H1 (cell line): Measurements from ENCODE around the gene ACSF3. TPM values are rescaled to one million over a fixed set of nuclear protein-coding genes. Genes with fewer than 3 reads are reported as not detected.

Experiments used
- CTCF ChIA-PET: fragments of 300-600 bp; sonication (Branson Sonifier 250); formaldehyde crosslinking; loops from one replicate; lab custom pipeline; 2021; ENCODE audit not compliant: partially characterized antibody; lab: Charles Lee
- POLR2A ChIA-PET: fragments of 300-600 bp; sonication (Branson Sonifier 250); formaldehyde crosslinking; loops from one replicate; lab custom pipeline; 2021; ENCODE audit warnings: inconsistent platforms; ENCODE audit not compliant: partially characterized antibody; lab: Charles Lee
- DNase-seq, 2 experiments: peaks; one replicate each; pipeline versions ENCODE4 v3.0.0 to v3.0.0-alpha.2; 2010 to 2022; ENCODE audit warnings: low spot score in 2 of 2, low read depth in 1 of 2, mixed read lengths in 1 of 2
- FAIRE-seq: peaks from 2 replicates; lab custom pipeline; 2011; peaks lifted over from hg19 to GRCh38; lab: Jason Lieb, UNC
- H2AFZ ChIP-seq: 2 replicates; pipeline ENCODE4 v1.8.1; 2012; ENCODE audit warnings: low read length, inconsistent platforms
- H2AK5ac ChIP-seq: 2 replicates; pipeline ENCODE4 v1.6.1; 2013; ENCODE audit warnings: low read depth, low read length
- H2BK120ac ChIP-seq: replicated peaks from 2 replicates; pipeline ENCODE3; 2013; ENCODE audit warnings: low read depth, low read length, inconsistent platforms
- H2BK12ac ChIP-seq: 2 replicates; pipeline ENCODE4 v1.6.1; 2013; ENCODE audit warnings: low read depth, low read length
- H2BK15ac ChIP-seq: 2 replicates; pipeline ENCODE4 v1.6.1; 2013; ENCODE audit warnings: low read length
- H2BK20ac ChIP-seq: 2 replicates; pipeline ENCODE4 v1.6.1; 2013; ENCODE audit warnings: low read length
- H2BK5ac ChIP-seq: 2 replicates; pipeline ENCODE4 v1.6.1; 2013; ENCODE audit warnings: low read depth, low read length
- H3K14ac ChIP-seq: 2 replicates; pipeline ENCODE4 v1.6.1; 2013; ENCODE audit warnings: inconsistent platforms; ENCODE audit not compliant: insufficient read length
- H3K18ac ChIP-seq: 2 replicates; pipeline ENCODE4 v1.6.1; 2013; ENCODE audit warnings: low read length; ENCODE audit errors: extremely low read depth
- H3K23ac ChIP-seq: 2 replicates; pipeline ENCODE4 v1.6.1; 2013; ENCODE audit warnings: inconsistent platforms; ENCODE audit not compliant: insufficient read length
- H3K23me2 ChIP-seq: 2 replicates; pipeline ENCODE4 v1.6.1; 2013; ENCODE audit warnings: low read depth, low read length
- H3K27ac ChIP-seq: 2 replicates; pipeline ENCODE4 v1.6.1; 2011; ENCODE audit warnings: low read depth, low read length, inconsistent platforms
- H3K27me3 ChIP-seq, 4 experiments: replicated peaks in 1 of 4; 1 replicate in 1 of 4; 2 replicates in 3 of 4; pipeline versions ENCODE4 v1.6.1 to v1.8.1; 2011 to 2013; ENCODE audit warnings: low read length in 3 of 4, mild to moderate bottlenecking in 3 of 4, inconsistent platforms in 2 of 4, mixed read lengths in 2 of 4, moderate library complexity in 1 of 4; ENCODE audit not compliant: control insufficient read depth in 3 of 4, insufficient read depth in 3 of 4; ENCODE audit errors: extremely low read depth in 1 of 4
- H3K36me3 ChIP-seq, 4 experiments: 2 replicates each; pipeline versions ENCODE4 v1.6.1 to v1.8.1; 2011 to 2013; ENCODE audit warnings: mild to moderate bottlenecking in 4 of 4, low read length in 3 of 4, moderate library complexity in 2 of 4, control low read depth in 1 of 4, inconsistent platforms in 1 of 4; ENCODE audit not compliant: insufficient read depth in 4 of 4, control insufficient read depth in 2 of 4
- H3K4ac ChIP-seq: replicated peaks from 2 replicates; pipeline ENCODE3; 2013; ENCODE audit warnings: low read length, low read depth, mixed read lengths, inconsistent platforms; ENCODE audit not compliant: insufficient read length
- H3K4me1 ChIP-seq, 4 experiments: replicated peaks in 1 of 4; 1 replicate in 1 of 4; 2 replicates in 3 of 4; pipeline versions ENCODE4 v1.6.1 to v1.8.1; 2011 to 2013; ENCODE audit warnings: low read length in 3 of 4, inconsistent platforms in 2 of 4, mixed read lengths in 1 of 4; ENCODE audit not compliant: insufficient read depth in 4 of 4, control insufficient read depth in 3 of 4
- H3K4me2 ChIP-seq, 2 experiments: 2 replicates each; pipeline versions ENCODE4 v1.6.1 to v1.8.1; 2011 to 2013; ENCODE audit warnings: low read depth in 2 of 2, low read length in 2 of 2, control low read depth in 1 of 2, inconsistent platforms in 1 of 2, mild to moderate bottlenecking in 1 of 2; ENCODE audit not compliant: insufficient read depth in 1 of 2
- H3K4me3 ChIP-seq, 4 experiments: fragments of 200-600, 300-600 bp in 1 of 4; sonication (generic), shearing (Covaris generic), sonication (Bioruptor Twin) in 1 of 4; 2 replicates each; pipeline versions ENCODE4 v1.5.1 to v1.8.1; 2011 to 2016; ENCODE audit warnings: low read length in 4 of 4, low read depth in 3 of 4, control low read depth in 2 of 4, inconsistent platforms in 2 of 4, mild to moderate bottlenecking in 2 of 4, mixed read lengths in 1 of 4, moderate library complexity in 1 of 4; ENCODE audit not compliant: insufficient read depth in 2 of 4; ENCODE audit errors: extremely low read depth in 1 of 4
- H3K56ac ChIP-seq: replicated peaks from 2 replicates; pipeline ENCODE3; 2013; ENCODE audit warnings: low read depth, mild to moderate bottlenecking, mixed read lengths, low read length, inconsistent platforms; ENCODE audit not compliant: insufficient read length
- H3K79me1 ChIP-seq: 2 replicates; pipeline ENCODE4 v1.6.1; 2013; ENCODE audit warnings: low read depth, low read length, control low read depth
- H3K79me2 ChIP-seq, 2 experiments: 2 replicates each; pipeline versions ENCODE4 v1.6.1 to v1.8.1; 2012 to 2013; ENCODE audit warnings: low read length in 2 of 2, mild to moderate bottlenecking in 2 of 2, inconsistent platforms in 1 of 2; ENCODE audit not compliant: insufficient read depth in 2 of 2, control insufficient read depth in 1 of 2
- H3K9ac ChIP-seq, 4 experiments: replicated peaks in 1 of 4; 1 replicate in 1 of 4; 2 replicates in 3 of 4; pipeline versions ENCODE4 v1.6.1 to v1.8.1; 2011 to 2013; ENCODE audit warnings: low read depth in 3 of 4, low read length in 3 of 4, control low read depth in 2 of 4, mild to moderate bottlenecking in 2 of 4, moderate library complexity in 2 of 4, inconsistent platforms in 1 of 4; ENCODE audit errors: extremely low read depth in 1 of 4
- H3K9me3 ChIP-seq, 2 experiments: 2 replicates each; pipeline versions ENCODE4 v1.6.1 to v1.8.1; 2012 to 2013; ENCODE audit warnings: mild to moderate bottlenecking in 2 of 2, moderate library complexity in 2 of 2, control low read depth in 1 of 2, inconsistent platforms in 1 of 2, low read depth in 1 of 2, low read length in 1 of 2, mixed read lengths in 1 of 2; ENCODE audit not compliant: insufficient read depth in 2 of 2
- H4K20me1 ChIP-seq, 2 experiments: replicated peaks in 1 of 2; 2 replicates each; pipeline versions ENCODE3 to v1.8.1; 2011 to 2013; ENCODE audit warnings: inconsistent platforms in 2 of 2, low read length in 2 of 2, mild to moderate bottlenecking in 1 of 2; ENCODE audit not compliant: insufficient read depth in 2 of 2, control insufficient read depth in 1 of 2
- H4K5ac ChIP-seq: 2 replicates; pipeline ENCODE4 v1.6.1; 2013; ENCODE audit warnings: low read length, low read depth, mixed read lengths, inconsistent platforms; ENCODE audit not compliant: insufficient read length
- H4K8ac ChIP-seq: 2 replicates; pipeline ENCODE4 v1.8.0; 2013; ENCODE audit warnings: mild to moderate bottlenecking, moderate library complexity, low read length, inconsistent platforms; ENCODE audit not compliant: insufficient read depth; ENCODE audit errors: extremely low read depth
- H4K91ac ChIP-seq: replicated peaks from 2 replicates; pipeline ENCODE3; 2013; ENCODE audit warnings: low read length, mixed read lengths, inconsistent platforms; ENCODE audit not compliant: insufficient read length
- CBX5 ChIP-seq: fragments of 300-800, 300-1000 bp; sonication (generic); IDR thresholded peaks from 2 replicates; pipeline ENCODE4 v1.7.1; 2016; ENCODE audit warnings: antibody characterized with exemption, low read length, low read depth
- CHD1 ChIP-seq: IDR thresholded peaks from 2 replicates; pipeline ENCODE4 v1.6.1; 2012; ENCODE audit warnings: low read depth, low read length, improper control_type of control experiment
- FOSL1 ChIP-seq: IDR thresholded peaks from 2 replicates; pipeline ENCODE4 v1.6.1; 2011; ENCODE audit warnings: mild to moderate bottlenecking, low read depth, low read length, moderate library complexity; ENCODE audit not compliant: insufficient read depth
- JUN ChIP-seq: IDR thresholded peaks from 2 replicates; pipeline ENCODE4 v1.6.1; 2011; ENCODE audit warnings: low read depth, mild to moderate bottlenecking, improper control_type of control experiment, low read length
- KDM4A ChIP-seq: IDR thresholded peaks from one replicate; pipeline ENCODE4 v1.7.1; 2012; ENCODE audit warnings: low read depth, mild to moderate bottlenecking, moderate library complexity, low read length, inconsistent platforms; ENCODE audit not compliant: severe bottlenecking
- NRF1 ChIP-seq: IDR thresholded peaks from 2 replicates; pipeline ENCODE4 v1.6.1; 2011; ENCODE audit warnings: mild to moderate bottlenecking, low read depth, low read length, improper control_type of control experiment
- SP2 ChIP-seq: IDR thresholded peaks from 2 replicates; pipeline ENCODE4 v1.6.1; 2012; ENCODE audit warnings: mild to moderate bottlenecking, low read length, inconsistent platforms
- SRF ChIP-seq: IDR thresholded peaks from 2 replicates; pipeline ENCODE4 v1.6.1; 2011; ENCODE audit warnings: mild to moderate bottlenecking, low read depth, low read length, moderate library complexity
- WGBS, 2 experiments: shearing (Covaris generic) in 1 of 2; methylation state at CpG; one replicate each; pipeline versions ENCODE4 v1.1.6 to v1.1.7; 2013 to 2015; ENCODE audit warnings: low lambda C conversion rate in 2 of 2, mixed read lengths in 2 of 2, inconsistent platforms in 1 of 2, low coverage in 1 of 2, missing lambda C conversion rate in 1 of 2; ENCODE audit not compliant: insufficient replicate concordance in 2 of 2, insufficient coverage in 1 of 2, insufficient read length in 1 of 2; ENCODE audit errors: extremely low coverage in 1 of 2, missing lambda C conversion rate in 1 of 2; 5-methylcytosine and 5-hydroxymethylcytosine counted together
- polyA plus RNA-seq, 7 experiments: library from polyadenylated mRNA; depleted of rRNA in 3 of 7; stranded (reverse) in 5 of 7; unstranded in 2 of 7; fragments of >200 nt in 5 of 7; fragments of 200-250 nt in 2 of 7; gene quantifications; 1 replicate in 5 of 7; 2 replicates in 1 of 7; 4 replicates in 1 of 7; pipeline versions ENCODE4 v1.2.1 to v1.2.3, GENCODE V29; 2011 to 2013; ENCODE audit warnings: missing spikeins in 2 of 7, mixed read lengths in 2 of 7
- total RNA-seq: library from RNA; stranded (reverse); fragmentation: NEBNext Ultra II Directional; extraction: Animal tissue kit (Norgen Biotek cat#: 25700); gene quantifications from 2 replicates; pipeline ENCODE4 v1.2.1, GENCODE V29; 2021
- TF ChIP-seq, protein P1 (sequence below): IDR thresholded peaks from 2 replicates; pipeline ENCODE4 v1.6.1; 2011; ENCODE audit warnings: low read depth, mild to moderate bottlenecking, low read length; ENCODE audit not compliant: insufficient read depth

The ACSF3 gene
- total and polyA plus RNA-seq, 2 of the 8 experiments (the other 6 are each of a cell fraction or from before 2014, with no cell fraction given), result 15.6 to 22.9 TPM

DNA sequence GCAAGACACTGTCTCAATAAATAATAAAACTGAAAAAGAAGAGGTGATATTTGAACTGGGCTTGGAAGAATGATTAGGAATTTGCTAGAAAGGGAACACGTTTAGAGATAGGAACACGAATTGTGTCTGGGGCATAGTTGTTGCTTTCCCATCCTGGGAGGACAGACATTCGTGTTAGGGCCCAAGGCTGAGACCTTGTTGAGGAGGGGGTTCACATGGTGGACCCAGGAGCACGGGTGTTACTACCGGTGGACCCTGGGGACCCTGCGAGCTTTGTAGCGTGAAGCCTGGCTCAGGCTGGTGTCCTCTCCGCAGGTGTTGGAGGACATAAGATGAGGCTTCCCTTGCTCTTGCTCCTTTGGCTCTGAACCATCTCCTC is 1.2 kb downstream of the ACSF3 start:
- Histone ChIP-seq H3K79me1 (peaks cover 13% of the 10 kb centered on the region), H3K56ac (no peak overlapping the region), H3K18ac (no peak overlapping the region), H3K14ac (no peak overlapping the region), H2AFZ (no peak overlapping the region), H2BK15ac (no peak overlapping the region), H3K36me3 (no peaks in the 10 kb centered on the region), H3K79me2 (peaks cover 0 to 44% of the 10 kb centered on the region in 2 experiments; a peak in 2 of 4 replicates), H2BK12ac (no peak overlapping the region), H3K9ac (no peak overlapping the region), H4K20me1 (peaks cover 2 to 16% of the 10 kb centered on the region in 2 experiments), H3K4ac (no peak overlapping the region)
- DNase-seq, result no peak
- no peak for FAIRE-seq
- WGBS, 2 experiments, result 83% methylated on average over 8 of the region's 8 CpGs; no CpG with 5 or more reads in 1 of the 2 experiments
- TF ChIP-seq SP2 (no peak), FOSL1 (no peak), JUN (no peak), KDM4A (no peak), CBX5 (no peak), NRF1 (no peak), SRF (no peak), CHD1 (no peak)
- TF ChIP-seq, protein P1, sequence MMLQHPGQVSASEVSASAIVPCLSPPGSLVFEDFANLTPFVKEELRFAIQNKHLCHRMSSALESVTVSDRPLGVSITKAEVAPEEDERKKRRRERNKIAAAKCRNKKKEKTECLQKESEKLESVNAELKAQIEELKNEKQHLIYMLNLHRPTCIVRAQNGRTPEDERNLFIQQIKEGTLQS, result no peak
- TF ChIP-seq, all 59 proteins: peak for 0
- Histone ChIP-seq H3K23me2 (peaks cover 8% of the 10 kb centered on the region; the same call in 1 of the 2 replicates), H3K4me2 (peak overlapping the region; percentile 78 to 92), H3K4me3 (peak overlapping the region; percentile 76 to 97 (median 81); a peak in 5 of 8 replicates), H3K27ac (no peak overlapping the region), H3K27me3 (peaks cover 0 to 17% (median 8%) of the 10 kb centered on the region in 4 experiments; a peak in 5 of 7 replicates), H2AK5ac (no peak overlapping the region), H4K5ac (no peak overlapping the region), H2BK120ac (no peak overlapping the region), H3K9me3 (no peaks in the 10 kb centered on the region), H4K8ac (no peak overlapping the region; the same call in 1 of the 2 replicates), H4K91ac (no peak overlapping the region), H2BK5ac (no peak overlapping the region), H3K23ac (no peak overlapping the region), H3K4me1 (peaks cover 4 to 19% (median 11%) of the 10 kb centered on the region in 4 experiments; a peak in 6 of 7 replicates), H2BK20ac (no peak overlapping the region)
- ChIA-PET POLR2A (interaction anchor here (1.3 to 2.9 kb wide), 2 partner anchors 19 to 150 kb away, joined by 3 to 8 read pairs; no protein-coding TSS in a partner anchor), CTCF (interaction anchor here (1.8 kb wide), 1 partner anchor 8 kb away, joined by 6 read pairs; no protein-coding TSS in a partner anchor)
